GM19397 (cell line): Measurements from ENCODE around the gene MKRN2.
A peak's percentile ranks its signal among the peaks of the same experiment; 100 is the strongest.

Experiments
- ATAC-seq: cut with Tn5 transposase; IDR thresholded peaks from one replicate; pipeline ENCODE4 v1.9.1; 2021; ENCODE audit warnings: mild to moderate bottlenecking, moderate library complexity; ENCODE audit not compliant: unreplicated experiment

Gene MKRN2

GRCh38 chr3:12549971-12550760 is 6.7 kb upstream of the MKRN2 start:
- ATAC-seq, result no peak

- ATAC-seq, result no peak
Measured at GRCh38 chr3:12553921-12554391, 2.9 kb upstream of the MKRN2 start.

- ATAC-seq, result no peak
Measured at GRCh38 chr3:12556314-12556689, 585 bp upstream of the MKRN2 start.

GRCh38 chr3:12557473-12558100 is 700 bp downstream of the MKRN2 start:
- no peak for ATAC-seq

GRCh38 chr3:12558706-12559105 is 1.8 kb downstream of the MKRN2 start:
- ATAC-seq, result no peak

GRCh38 chr3:12559520-12559919 is 2.6 kb downstream of the MKRN2 start:
- no peak for ATAC-seq

GRCh38 chr3:12560505-12561190 is 3.8 kb downstream of the MKRN2 start:
- peak; percentile 25 for ATAC-seq

- no peak for ATAC-seq
Measured at GRCh38 chr3:12561397-12561796, 4.5 kb downstream of the MKRN2 start.

GRCh38 chr3:12562451-12562850 is 5.6 kb downstream of the MKRN2 start:
- ATAC-seq, result no peak

GRCh38 chr3:12566976-12567375 is 10.1 kb downstream of the MKRN2 start:
- ATAC-seq, result no peak

GRCh38 chr3:12568747-12569146 is 11.9 kb downstream of the MKRN2 start:
- no peak for ATAC-seq

GRCh38 chr3:12569836-12570235 is 12.9 kb downstream of the MKRN2 start:
- ATAC-seq, result no peak

GRCh38 chr3:12571986-12572385 is 15.1 kb downstream of the MKRN2 start:
- ATAC-seq, result no peak

- ATAC-seq, result no peak
Measured at GRCh38 chr3:12574131-12574530, 17.2 kb downstream of the MKRN2 start.

- no peak for ATAC-seq
Measured at GRCh38 chr3:12574661-12575060, 17.8 kb downstream of the MKRN2 start.

- ATAC-seq, result no peak
Measured at GRCh38 chr3:12577379-12577778, 20.5 kb downstream of the MKRN2 start.

GRCh38 chr3:12578742-12579141 is 21.9 kb downstream of the MKRN2 start:
- ATAC-seq, result no peak

- no peak for ATAC-seq
Measured at GRCh38 chr3:12579456-12579855, 22.6 kb downstream of the MKRN2 start.

GRCh38 chr3:12579905-12580304 is 23.0 kb downstream of the MKRN2 start:
- no peak for ATAC-seq

GRCh38 chr3:12582730-12583129 is 25.8 kb downstream of the MKRN2 start:
- ATAC-seq, result no peak

GRCh38 chr3:12583280-12583679 is 26.4 kb downstream of the MKRN2 start:
- no peak for ATAC-seq

- ATAC-seq, result no peak
Measured at GRCh38 chr3:12584083-12584482, 27.2 kb downstream of the MKRN2 start.
